ELR (cell line): ENCODE measurements around the gene FSIP1.
"Not testable (repeated sequence)": the region's sequence is repeated elsewhere in the genome, so short reads cannot be mapped to it uniquely, and the experiment has no call there.

Source experiments
- DNase-seq: peaks from one replicate; pipeline ENCODE4 v3.0.0-alpha.2; 2015; ENCODE audit warnings: low read depth

FSIP1 gene

DNA sequence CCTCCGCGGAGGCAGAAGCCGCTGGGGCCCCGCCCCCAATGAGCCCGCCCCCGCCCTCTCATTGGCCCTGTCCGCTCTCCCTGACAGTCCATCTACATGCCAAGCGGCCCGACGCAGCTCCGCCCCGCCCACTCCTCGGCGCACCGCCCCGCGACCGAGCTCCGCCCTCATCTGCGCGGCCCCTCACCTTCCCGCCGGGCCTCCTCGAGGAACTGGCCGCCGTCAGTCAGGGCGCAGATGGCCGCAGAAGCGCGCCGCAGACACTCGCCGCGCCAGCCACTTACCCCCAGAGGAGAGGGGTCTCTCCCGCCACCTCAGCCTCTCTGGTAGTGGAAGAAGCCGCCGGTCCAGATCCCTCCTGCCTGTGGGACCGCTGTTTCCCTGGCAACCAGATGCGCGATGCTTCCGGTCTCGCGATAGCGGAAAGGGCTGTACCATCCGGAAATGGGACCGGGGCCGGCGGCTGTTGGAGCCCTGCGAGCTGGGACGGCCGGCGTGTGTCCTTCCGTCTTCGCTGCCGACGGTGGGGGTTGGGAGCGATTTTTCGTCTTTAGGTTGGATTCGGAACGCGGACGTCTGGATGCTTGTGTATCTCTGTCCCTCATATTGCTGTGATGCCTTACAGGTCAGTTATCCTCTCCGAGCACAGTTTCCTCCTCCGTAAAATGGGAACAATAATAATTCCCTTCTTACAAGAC, at the start of gene FSIP1:
FSIP1 (minus strand) TSS at position 401 of the 698 bp plus-strand sequence. CDS start 6,317 bp downstream, outside the sequence.
- DNase-seq: peak; percentile 98

DNA sequence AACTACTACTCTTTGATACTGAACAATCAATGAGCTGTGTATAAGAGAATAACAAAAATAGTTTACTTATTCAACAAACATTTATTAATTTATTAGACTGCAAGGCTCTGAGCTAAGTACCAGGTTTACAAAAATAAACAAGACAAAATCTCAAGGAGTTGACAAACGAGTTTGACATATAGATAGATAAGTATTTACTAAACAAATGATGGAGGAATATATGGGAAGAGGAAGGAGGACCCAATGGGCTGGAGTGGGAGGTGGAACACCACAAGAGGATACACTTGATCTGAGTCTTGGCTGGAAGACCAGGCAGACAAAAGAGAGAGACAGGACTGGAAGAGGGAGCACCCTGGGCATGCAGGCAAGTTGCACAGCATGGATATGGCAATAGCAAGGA, 47.5 kb upstream of the FSIP1 start:
- DNase-seq: no peak

DNA sequence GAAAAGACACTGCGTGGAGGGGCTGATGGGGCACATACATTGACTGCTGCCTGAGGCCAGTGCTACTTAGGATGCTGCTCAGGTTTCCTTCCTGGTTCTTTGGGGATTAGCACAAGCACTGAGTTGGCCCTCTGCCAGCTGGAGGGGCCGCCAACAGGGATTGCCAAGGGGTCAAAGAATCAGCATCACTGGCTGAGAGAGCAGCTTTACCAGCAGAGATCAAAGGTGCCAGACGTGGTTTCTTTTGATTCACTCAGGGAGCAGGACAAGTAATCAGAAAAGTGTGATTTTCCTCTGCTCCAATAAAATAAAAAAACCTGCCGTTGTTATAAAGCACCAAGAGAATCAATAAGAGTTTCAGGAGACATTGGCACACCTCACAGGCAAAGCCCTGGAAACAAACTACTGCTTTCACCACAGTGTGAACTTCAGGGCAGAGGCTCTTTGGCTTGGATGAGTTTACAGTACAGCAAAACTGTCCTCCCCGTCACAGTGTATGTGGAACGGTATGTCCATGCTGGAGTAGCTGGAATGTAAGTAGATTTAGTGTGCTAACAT, 45.8 kb upstream of the FSIP1 start:
- no peak for DNase-seq

DNA sequence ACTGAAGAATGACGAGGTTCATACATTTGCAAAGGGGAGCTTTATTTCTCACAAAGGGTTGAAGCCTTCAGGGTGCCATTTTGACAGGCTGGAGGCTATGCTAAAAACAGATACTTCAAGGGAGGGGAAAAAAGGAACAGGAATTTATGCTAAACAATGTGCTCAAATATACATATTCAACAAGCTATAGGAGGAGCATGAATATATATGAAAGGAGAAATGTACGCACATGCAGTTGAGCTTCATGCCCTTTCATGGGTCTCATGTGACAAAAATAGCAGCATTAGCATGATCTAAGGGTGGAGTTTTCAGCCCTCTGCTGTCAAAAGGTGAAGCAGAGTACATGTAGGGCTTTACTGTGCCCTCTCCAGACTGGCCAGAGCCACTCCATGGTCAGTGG, 44.3 kb upstream of the FSIP1 start:
- DNase-seq: no peak

DNA sequence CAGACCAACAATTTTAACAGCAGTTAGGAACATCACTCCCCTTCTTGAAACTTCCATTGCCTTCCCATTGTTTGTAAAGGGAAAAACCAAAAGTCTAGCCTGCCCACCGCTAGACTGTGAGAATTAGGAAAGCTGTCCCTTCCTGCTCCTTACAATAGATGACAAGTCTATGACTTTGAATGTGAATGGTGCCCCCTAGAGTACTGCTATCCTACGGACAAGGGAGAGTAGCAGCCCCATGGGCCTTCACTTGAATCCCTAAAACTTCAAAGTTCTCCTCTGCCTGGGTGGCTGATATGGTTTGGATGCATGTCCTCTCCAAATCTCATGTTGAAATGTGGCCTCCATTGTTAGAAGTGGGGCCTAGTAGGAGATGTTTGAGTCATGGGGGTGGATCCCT, 41.0 kb upstream of the FSIP1 start:
- no peak for DNase-seq

DNA sequence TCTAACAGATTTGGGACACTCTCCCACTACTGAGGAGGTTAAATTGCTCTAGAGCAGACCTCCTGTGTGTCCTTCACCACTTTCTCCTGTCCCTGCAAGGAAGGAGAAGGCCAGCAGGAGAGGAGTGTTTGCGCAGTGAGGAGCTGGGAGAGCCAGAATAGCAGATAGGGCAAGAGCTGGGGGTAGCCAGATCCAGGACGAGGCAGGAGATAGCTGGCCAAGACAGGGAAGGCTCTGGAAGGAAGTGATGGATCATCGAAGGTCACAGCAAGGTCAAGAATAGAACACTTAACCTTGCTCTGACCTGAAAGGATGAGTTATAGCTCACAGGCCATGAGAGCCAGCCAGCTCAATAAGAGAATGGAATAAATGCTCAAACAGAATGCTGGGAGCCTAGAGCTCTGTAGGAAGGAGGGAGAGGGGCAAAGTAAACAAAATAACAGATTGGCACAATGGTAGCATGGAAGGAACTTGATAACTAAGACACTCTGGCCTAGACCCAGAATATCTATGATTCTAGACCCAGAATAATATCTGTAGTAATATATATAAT, 37.5 kb upstream of the FSIP1 start:
- no peak for DNase-seq

DNA sequence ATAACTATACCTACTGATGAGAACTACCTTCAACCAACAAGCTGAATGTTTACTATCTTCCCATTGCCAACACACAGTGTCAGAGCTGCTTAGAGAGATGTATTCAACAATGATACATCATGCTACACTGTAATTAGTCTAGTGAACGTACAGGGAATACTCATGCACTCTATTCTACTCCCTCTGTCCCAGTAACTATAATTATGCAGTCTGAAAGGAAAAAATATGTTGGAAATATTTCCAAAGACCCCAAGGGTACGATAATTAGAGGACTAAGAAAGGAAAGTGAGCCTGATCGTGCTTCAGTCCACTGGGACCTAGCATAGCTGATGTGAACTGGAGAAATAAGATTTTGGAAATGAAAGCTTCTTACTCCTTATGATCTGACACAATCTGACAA, 36.9 kb upstream of the FSIP1 start:
- DNase-seq: no peak

DNA sequence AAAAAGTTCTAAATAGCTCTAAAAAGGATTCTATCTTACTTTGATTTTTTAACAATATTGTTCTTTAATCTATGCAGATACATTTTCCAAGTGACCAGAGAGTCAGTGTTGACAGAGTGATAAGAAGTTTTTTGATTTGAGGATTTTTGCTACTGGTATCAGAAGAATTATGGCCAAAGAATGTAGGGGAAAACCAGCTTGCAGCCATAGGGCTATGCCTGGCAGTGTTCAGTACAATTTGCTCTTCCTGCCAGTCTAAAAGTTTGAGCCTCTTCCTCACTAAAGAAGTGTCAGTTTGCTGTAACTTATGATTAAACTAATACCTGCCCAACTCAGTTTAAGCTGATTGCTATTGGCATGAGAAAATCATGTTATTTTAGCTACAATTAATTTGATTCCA, 35.3 kb upstream of the FSIP1 start:
- no peak for DNase-seq

DNA sequence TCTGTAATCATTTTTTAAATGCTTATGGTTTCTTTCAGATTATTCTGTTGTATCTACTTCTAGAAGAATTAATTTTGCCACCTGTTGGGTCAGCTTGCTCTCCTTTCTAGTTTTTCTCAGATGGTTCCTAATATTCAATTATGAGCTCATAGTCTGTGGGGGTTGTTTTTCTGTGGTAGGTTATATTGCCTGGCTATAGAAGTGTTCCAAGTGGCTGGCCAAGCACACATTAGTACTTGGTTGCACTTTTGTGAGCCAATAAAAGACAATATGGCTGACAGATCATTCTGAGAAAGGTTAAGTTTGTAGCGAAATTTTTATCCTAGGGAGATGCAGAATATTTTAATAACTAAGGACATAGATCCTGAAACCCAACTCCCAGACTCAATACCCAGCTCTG, 31.8 kb upstream of the FSIP1 start:
- no peak for DNase-seq

DNA sequence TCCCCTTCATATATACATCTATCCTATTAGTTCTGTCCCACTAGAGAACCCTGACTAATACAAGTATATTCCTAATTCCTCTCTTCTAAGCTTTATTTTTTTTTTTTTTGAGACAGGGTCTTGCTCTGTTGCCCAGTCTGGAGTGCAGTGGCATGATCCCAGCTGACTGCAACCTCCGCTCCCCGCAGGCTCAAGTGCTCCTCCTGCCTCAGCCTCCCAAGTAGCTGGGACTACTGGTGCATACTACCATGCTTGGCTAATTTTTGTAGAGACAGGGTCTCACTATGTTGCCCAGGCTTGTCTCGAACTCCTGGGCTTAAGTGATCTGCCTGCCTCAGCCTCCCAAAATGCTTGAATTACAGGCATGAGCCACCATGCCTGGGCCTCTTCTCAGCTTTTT, 30.0 kb upstream of the FSIP1 start:
- DNase-seq: not testable (repeated sequence)

DNA sequence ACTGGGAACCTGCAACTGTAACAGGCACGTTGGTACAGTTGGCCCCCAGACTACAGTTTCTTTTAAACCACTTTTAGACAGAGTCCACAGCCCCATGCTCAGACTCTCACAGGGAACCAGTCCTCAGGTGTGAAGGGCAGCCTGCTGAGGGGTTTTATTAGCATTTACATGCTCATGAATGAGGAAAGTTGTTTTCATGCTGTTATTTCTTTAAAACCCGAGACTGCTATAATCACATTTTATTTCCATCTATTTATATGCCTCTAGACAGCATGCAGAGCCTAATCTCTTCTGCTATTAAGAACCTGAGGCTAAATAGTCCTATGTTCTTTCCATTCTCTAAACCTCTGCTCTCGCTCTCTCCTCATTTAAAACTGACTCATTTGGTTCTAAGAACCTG, 26.3 kb upstream of the FSIP1 start:
- DNase-seq: no peak

DNA sequence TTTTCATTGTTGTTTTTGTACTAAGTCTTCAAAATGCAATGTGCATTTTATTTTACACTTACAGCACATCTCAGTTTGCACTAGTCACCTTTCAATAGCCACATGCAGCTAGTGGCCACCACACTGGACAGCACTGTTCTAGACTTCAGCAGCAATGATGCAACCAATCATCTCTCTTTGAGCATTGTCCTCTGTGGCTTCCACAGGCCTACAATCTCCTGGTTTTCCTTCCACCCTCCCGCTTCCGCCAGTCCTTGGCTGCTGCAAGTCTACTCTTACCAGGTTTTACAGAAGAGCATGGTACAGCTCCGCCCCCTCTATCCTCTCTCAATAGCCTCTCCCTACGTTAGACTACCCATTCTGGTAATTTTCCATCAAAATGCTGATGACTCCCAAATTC, 25.1 kb upstream of the FSIP1 start:
- DNase-seq: no peak

DNA sequence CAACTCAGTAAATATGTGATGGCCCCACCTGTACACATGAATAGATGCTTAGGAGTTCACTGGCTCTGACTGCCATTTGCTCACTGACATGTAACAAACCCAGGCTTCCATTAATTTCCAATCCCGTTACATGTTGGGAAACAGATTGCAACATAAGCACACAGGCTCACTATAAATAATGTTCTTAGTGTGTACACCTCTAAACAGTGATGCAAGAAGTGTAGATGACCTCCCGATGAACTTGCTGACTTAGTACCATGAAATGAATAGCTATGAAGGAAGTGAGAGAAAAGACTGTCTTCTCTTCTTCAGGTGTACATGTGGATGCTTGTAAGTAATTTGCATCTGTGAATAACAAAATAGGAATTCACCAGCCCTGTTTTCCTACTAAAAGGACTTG, 21.4 kb upstream of the FSIP1 start:
- DNase-seq: no peak

DNA sequence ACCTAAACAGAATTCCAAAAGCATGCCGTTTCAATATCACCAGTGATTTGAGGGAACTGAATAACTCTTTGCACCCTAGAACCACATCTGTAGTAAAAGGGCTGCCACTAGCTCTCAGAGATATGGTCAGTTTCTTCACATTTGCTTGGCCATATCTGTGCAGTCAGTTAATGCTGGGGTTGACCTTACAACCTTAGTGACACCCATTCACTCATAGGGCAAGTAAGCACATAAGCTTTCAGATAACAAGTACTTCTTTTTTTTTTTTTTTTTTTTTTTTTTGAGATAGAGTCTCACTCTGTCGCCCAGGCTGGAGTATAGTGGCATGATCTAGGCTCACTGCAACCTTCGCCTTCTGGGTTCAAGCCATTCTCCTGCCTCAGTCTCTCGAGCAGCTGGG, 20.4 kb upstream of the FSIP1 start:
- no peak for DNase-seq

DNA sequence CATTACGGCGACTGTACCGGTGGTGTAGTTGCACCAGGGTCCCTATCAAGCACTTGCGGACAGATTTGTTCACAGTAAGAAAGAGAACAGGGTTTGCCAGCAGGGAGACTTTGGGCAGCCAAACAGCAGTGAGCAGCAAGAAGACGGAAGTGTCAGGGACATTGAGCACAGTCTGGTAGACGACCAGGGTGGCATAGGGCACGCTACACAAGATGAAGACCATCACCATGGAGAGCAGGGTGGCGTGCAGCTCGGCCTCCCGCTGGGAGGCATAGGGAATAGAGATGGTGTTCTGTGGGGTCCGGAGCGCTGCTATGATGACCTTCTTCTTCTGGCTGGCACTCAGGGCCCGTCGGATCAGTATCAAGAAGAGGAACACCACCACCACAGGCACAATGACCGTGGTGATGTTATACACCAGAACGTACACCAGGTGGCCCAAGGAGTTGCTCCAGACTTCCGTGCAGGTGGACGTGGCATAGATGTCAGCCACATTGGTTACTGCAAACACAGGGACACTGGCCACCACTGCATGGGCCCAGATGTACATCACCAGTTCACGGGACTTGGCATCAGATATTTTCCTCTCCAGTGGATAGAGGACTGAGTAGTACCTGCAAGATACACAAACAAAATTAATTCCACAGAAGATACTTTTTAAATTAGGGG, 19.1 kb upstream of the FSIP1 start:
- DNase-seq: peak; percentile 46

DNA sequence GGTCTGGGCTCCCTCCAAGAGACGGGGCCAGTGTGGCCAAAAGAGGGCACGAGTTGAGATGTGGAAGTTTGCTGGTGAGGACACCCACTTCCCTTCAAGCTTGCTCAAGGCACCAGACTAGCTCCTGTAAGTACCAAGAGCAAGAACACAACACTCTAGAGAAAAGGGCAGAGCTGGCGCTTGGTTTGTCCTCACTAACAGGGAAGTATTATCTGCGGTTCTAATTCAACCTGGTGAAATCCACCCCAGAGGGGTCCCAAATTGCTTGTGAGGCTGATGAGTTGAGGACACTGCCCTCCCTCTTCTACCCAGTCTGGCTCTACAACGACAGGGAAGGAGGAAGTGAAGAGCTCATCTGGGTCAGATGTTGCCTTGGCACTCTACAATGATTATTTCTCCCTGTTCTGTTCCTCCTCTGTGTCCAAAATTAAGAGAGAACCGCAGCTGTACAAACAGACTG, 16.9 kb upstream of the FSIP1 start:
- no peak for DNase-seq

DNA sequence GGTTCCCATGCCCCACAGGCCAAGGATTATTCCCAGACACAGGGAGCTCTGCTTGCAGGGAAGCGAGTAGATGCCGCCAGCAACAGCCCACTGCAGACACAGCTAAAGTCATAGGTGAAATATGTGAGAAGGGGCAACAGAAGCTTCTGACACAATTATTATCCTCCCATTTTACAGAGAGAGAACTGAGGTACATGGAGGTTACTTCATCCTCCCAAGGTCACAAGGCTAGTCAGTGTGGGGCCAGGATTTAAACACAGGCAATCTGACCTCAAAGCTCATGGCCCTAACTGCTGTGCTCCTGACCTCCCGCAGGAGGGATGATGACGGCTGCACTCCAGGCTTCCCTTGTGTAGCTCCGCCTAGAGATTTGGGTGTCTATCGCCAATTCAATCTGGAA, 15.7 kb upstream of the FSIP1 start:
- no peak for DNase-seq

DNA sequence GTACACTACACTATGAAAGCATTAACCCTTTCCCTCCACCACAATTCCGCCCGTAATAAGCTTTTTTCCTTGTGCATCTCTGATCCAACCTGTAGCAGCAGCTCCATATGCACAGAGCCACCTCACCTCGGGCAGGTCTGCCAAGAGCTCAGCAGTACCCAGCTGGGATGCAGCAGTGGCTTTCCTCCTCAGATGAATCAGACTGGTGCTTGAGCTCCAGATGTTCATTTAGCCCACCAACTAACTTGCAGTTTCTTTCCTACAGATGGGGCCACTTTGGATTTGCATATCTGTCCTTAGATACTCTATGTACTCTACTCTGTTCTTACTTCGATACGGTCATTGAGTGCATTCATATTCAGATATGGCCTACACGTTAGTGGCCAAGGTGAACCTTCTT, 14.8 kb upstream of the FSIP1 start:
- no peak for DNase-seq

DNA sequence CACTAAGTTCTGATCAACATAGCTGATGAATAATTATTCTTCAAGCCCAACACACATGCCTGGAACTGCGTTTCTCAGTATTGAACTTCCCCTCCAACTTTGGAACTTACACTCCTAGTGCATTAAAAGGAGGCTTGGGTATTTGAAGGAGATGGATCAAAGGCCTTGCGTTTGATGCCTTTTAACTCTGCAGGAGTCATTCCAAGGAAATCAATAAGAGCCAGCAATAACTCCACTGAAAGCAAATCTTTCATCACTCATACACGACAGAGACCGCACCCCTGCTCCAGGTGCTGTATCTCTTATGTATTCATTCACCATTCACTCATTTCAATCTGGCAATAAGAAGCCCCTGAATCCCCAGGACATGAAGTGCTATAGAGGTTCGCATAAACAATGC, 14.0 kb upstream of the FSIP1 start:
- DNase-seq: no peak

DNA sequence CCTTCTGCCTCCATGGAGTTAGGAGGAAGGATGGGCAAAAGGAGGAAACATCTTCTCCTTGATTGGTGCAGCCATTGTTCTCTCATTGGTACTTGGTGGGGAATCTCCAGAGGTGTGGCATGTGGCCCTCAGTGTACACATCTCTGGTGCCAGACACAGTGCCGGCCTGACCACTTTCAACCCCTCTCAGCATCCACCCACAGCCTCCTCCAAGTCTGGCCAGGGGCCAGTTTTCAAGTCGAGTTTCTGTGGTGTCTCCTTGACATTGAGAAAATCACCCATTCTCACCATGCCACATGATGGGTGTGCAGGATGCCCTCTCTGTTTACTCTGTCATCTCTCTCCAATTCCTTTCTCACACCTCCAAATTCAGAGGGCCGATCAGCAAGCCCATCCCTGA, 12.8 kb upstream of the FSIP1 start:
- DNase-seq: no peak

DNA sequence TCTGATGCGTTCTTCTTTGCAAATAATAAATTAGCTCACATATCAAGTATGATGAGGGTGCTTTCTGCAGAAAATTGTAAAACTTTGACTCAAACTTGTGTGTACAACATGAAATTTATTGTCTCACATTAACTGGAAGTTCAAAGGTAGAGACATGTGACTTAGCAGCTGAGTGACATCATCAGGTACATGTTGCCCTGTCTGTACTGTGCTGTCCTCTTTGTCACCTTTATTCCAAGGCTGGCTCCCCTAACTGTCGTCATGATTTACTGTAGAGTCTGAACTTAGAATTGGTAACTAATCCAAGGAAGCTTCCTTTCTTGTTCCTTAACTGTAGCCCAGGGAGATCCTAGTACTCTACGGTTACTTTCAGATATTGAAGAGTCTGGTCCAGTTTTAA, 12.3 kb upstream of the FSIP1 start:
- DNase-seq: no peak

DNA sequence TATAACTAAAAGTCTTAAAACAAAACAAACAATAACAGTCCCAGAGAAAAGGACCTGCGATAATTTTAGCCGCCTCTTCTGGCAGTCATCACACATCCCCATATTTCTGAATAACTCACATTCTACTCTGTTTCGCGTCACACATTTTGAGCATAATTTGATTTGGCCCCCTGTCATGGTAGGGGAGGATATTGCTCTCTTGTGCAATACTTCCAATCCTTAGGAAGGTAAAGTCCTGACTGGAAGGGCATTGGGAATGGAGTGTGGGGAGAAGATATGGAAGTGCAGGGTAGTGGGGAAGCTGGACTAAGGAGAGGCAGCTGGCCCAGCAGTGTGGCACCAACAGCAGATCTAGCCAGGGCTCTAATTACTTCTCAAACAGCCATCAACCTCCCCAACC, 11.3 kb upstream of the FSIP1 start:
- DNase-seq: no peak

DNA sequence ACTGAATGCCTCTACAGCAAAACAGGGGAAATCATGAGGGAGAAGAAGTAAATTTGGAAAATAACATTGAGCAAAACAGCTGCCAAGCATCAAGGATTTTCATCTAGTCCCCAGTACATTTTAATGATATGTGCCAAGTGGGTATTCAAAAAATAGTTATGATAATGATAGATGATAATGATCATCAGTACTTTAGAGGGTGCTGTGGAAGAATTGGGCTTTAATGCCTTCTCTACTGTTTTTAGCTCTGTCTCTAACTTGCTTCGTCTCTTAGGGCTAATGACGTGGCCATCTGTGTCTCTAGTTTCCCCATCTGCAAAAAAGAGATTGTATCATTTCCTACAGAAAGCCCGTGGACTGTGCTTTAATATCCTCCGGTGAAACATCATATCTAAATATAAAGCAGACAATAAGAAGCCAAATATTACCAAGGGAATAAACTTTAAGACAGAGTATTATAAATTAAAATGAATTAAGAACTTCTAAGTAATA, 10.2 kb upstream of the FSIP1 start:
- DNase-seq: no peak
